Esophagus squamous epithelium (tissue), 5 donors: Measurements from ENCODE around the gene STARD8. TPM values are rescaled to one million over a fixed set of nuclear protein-coding genes. Genes with fewer than 3 reads are reported as not detected.

Experiments used
- DNase-seq: peaks from one replicate; lab custom pipeline; 2025; lab: John Stamatoyannopoulos, UW
- H3K27ac ChIP-seq, 4 donors: fragments of 200-600 bp; sonication (generic); one replicate each; pipeline ENCODE4 v1.5.1; 2016 to 2019; ENCODE audit warnings: mild to moderate bottlenecking in 1 of 4
- H3K27me3 ChIP-seq, 4 donors: fragments of 200-600 bp; sonication (generic); 1 replicate in 3 of 4; 2 replicates in 1 of 4; pipeline versions ENCODE4 v1.5.1 to v1.6.0; 2017 to 2021; ENCODE audit warnings: antibody characterized with exemption in 1 of 4
- H3K36me3 ChIP-seq, 3 donors: fragments of 200-600 bp; sonication (generic); one replicate each; pipeline ENCODE4 v1.5.1; 2016 to 2019
- H3K4me1 ChIP-seq, 3 donors: fragments of 200-600 bp; sonication (generic); one replicate each; pipeline ENCODE4 v1.5.1; 2017 to 2019
- H3K4me3 ChIP-seq, 4 donors: fragments of 200-600 bp; sonication (generic); 1 replicate in 3 of 4; 2 replicates in 1 of 4; pipeline ENCODE4 v1.5.1; 2016 to 2019; ENCODE audit warnings: mild to moderate bottlenecking in 2 of 4, moderate library complexity in 1 of 4
- H3K9me3 ChIP-seq, 3 donors: fragments of 200-600 bp; sonication (generic); one replicate each; pipeline ENCODE4 v1.5.1; 2016 to 2019
- CTCF ChIP-seq, 6 experiments: fragments of 450-650 bp in 4 of 6; fragments of 200-600 bp in 2 of 6; sonication (generic) in 2 of 6; IDR thresholded peaks; one replicate each; pipeline ENCODE4 v1.5.1; 2016 to 2019; ENCODE audit warnings: antibody characterized with exemption in 6 of 6, mild to moderate bottlenecking in 4 of 6, moderate library complexity in 4 of 6
- POLR2A ChIP-seq, 4 donors: fragments of 450-650 bp; IDR thresholded peaks; one replicate each; pipeline ENCODE4 v1.6.1; 2017; ENCODE audit warnings: antibody characterized with exemption in 4 of 4, mild to moderate bottlenecking in 4 of 4, moderate library complexity in 3 of 4
- WGBS, 2 donors: methylation state at CpG; one replicate each; pipeline ENCODE4 v1.1.5; 2018; 5-methylcytosine and 5-hydroxymethylcytosine counted together
- intact Hi-C: fragments of 100-400 bp; cut with DNase I; formaldehyde crosslinking; loops from one replicate; pipeline ENCODE4 v1.15.0; 2022
- total RNA-seq, 4 donors: library from RNA; depleted of rRNA; stranded (reverse); fragments of >200 nt; gene quantifications; one replicate each; pipeline ENCODE4 v1.1.0, GENCODE V29; 2016
- donor health status: DM: yes; HTN: yes; CAD: no.

STARD8 gene
- total RNA-seq, 4 donors from 2014 or later = 0.95 to 9.9 (median 2.1) TPM

DNA sequence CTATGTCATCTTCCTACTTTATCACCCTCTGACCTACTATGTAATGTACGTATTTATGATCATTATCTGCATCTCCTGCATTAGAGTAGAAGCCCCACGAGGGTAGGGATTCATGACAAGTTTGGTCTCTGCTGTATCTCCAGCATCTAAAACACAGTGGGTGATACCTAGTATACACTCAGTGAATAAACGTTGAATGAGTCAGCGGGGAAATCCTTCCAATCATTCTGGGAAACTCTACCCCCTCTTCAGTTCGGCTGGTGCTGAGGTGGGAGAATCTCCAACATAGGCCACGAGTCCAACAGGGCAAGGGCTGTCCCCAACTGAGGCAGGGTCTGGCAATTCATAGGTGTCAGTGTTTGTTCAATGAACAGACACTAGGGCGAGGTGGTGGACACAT is 106.9 kb downstream of the STARD8 start:
- Histone ChIP-seq H3K9me3 (no peaks in the 10 kb centered on the region), H3K27me3 (no peaks in the 10 kb centered on the region), H3K4me1 (no peaks in the 10 kb centered on the region), H3K36me3 (no peaks in the 10 kb centered on the region), H3K4me3 (no peak overlapping the region), H3K27ac (no peak overlapping the region)
- DNase-seq = no peak
- TF ChIP-seq POLR2A (IDR thresholded peaks at IDR 0.05) (no peak), CTCF (IDR thresholded peaks at IDR 0.05) (no peak)
- 63 to 65% methylated on average over 2 to 5 of the region's 7 CpGs for WGBS, 2 donors
- intact Hi-C loops = no loop called here

DNA sequence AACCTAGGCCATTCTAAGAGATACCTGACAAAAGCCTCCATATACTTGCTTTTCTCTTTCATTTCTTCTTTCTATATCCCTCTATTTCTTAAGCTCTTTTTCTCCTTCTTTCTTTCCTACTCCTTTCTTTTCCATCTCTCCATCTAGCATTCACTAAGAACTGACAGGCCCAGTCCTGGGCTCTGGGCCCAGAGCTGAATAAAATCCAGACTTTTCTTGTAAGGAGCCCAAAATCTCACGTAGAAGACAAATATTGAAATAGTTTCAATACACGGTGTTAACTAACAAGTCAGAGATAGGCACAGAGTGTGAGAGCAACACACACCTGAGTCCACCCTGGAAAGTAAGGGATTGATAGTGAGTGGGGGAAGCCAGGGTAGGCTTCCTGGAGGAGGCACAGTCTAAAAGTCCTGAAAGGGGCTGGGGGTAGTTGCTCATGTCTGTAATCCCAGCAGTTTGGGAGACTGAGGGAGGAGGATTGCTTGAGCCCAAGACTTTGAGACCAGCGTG is 108.2 kb downstream of the STARD8 start:
- no peak for DNase-seq
- WGBS, 2 donors = 36 to 55% methylated on average over 3 of the region's 3 CpGs
- H3K27me3 ChIP-seq = no peaks in the 10 kb centered on the region
- H3K27ac ChIP-seq = peak overlapping the region in 2 of 4 donors; percentile 2 to 17
- TF ChIP-seq CTCF (IDR thresholded peaks at IDR 0.05) (no peak), POLR2A (IDR thresholded peaks at IDR 0.05) (no peak)
- H3K4me3 ChIP-seq = no peak overlapping the region
- intact Hi-C loops = no loop called here
- H3K4me1 ChIP-seq = no peaks in the 10 kb centered on the region
- no peaks in the 10 kb centered on the region for H3K9me3 ChIP-seq
- H3K36me3 ChIP-seq = no peaks in the 10 kb centered on the region

GRCh38 chrX:68757331-68757730 is 109.9 kb downstream of the STARD8 start:
- TF ChIP-seq CTCF (IDR thresholded peaks at IDR 0.05) (no peak), POLR2A (IDR thresholded peaks at IDR 0.05) (no peak)
- Histone ChIP-seq H3K36me3 (no peaks in the 10 kb centered on the region), H3K27ac (peak overlapping the region in 2 of 4 donors; percentile 41 to 52), H3K4me3 (no peak overlapping the region), H3K4me1 (no peaks in the 10 kb centered on the region), H3K27me3 (no peaks in the 10 kb centered on the region), H3K9me3 (no peaks in the 10 kb centered on the region)
- WGBS, 2 donors = 56 to 62% methylated on average over 2 to 3 of the region's 4 CpGs
- intact Hi-C loops = no loop called here
- DNase-seq = no peak

DNA sequence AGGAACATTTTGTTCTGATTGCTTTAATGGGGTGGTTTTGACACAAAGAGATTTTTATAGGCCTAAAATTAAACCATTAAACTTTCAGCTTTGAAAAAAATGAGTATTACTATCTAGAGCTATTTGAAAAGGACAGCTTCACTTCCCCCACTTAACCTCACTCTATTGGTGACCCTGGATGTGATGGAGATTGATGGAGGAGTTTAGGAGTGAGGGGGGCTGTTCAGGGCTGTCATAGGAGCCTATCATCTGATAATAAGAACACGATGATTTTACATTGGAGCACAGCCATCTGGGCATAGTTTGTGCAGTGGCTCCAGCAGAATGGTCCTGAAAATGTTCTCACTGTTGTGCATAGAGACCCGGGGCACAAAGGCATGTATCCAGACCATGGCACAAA is 110.3 kb downstream of the STARD8 start:
- 33 to 73% methylated on average over 1 to 2 of the region's 2 CpGs for WGBS, 2 donors
- no peak overlapping the region for H3K27ac ChIP-seq
- no peaks in the 10 kb centered on the region for H3K27me3 ChIP-seq
- TF ChIP-seq POLR2A (IDR thresholded peaks at IDR 0.05) (no peak), CTCF (IDR thresholded peaks at IDR 0.05) (no peak)
- no peak for DNase-seq
- no peak overlapping the region for H3K4me3 ChIP-seq
- H3K36me3 ChIP-seq = no peaks in the 10 kb centered on the region
- no peaks in the 10 kb centered on the region for H3K9me3 ChIP-seq
- H3K4me1 ChIP-seq = no peaks in the 10 kb centered on the region
- intact Hi-C loops = no loop called here

DNA sequence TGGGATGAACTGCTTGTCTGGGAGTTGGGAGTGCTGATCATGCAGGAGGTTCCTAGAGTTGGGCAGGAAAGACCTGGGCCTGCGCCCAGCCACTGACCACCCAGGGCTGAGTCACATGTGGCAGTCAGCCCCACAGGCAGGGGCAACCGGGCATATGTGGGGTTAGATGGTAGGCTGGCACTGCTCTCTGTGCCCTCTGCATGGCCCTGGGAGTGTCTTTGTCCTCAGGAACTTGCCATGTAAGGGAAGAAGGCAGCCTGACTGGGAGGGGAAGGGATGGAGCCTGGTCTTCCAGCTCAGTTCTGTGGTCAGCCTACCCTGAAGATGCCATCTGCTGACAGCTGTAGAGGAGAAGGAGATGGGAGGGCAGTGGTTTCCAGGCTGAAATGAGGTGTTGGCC is 111.2 kb downstream of the STARD8 start:
- H3K4me1 ChIP-seq = no peaks in the 10 kb centered on the region
- no peak overlapping the region for H3K27ac ChIP-seq
- no peak for TF ChIP-seq CTCF (IDR thresholded peaks at IDR 0.05)
- TF ChIP-seq POLR2A (IDR thresholded peaks at IDR 0.05) = no peak
- H3K9me3 ChIP-seq = no peaks in the 10 kb centered on the region
- no peaks in the 10 kb centered on the region for H3K27me3 ChIP-seq
- H3K36me3 ChIP-seq = no peaks in the 10 kb centered on the region
- no peak overlapping the region for H3K4me3 ChIP-seq
- no peak for DNase-seq
- WGBS, 2 donors = no CpG with 5 or more reads among the region's 2 CpGs
- intact Hi-C loops = no loop called here
